ENCODE results near the gene KLHL35. TPM values are rescaled to one million over a fixed set of nuclear protein-coding genes. Genes with fewer than 3 reads are reported as not detected.

KLHL35 gene
- total RNA-seq, 2 donors from 2014 or later: 0.20 to 1.4 TPM

GRCh38 chr11:75374646-75375045 lies 58.4 kb downstream of the KLHL35 start:
- no peak for TF ChIP-seq CTCF (IDR thresholded peaks at IDR 0.05)
- no peak for DNase-seq (ENCODE audit: low spot score)

GRCh38 chr11:75373201-75373600 lies 59.8 kb downstream of the KLHL35 start:
- Histone ChIP-seq H3K4me3 (no peak overlapping the region), H3K27me3 (no peaks in the 10 kb centered on the region), H3K27ac (no peak overlapping the region), H3K36me3 (no peaks in the 10 kb centered on the region), H3K4me1 (no peaks in the 10 kb centered on the region), H3K9me3 (peaks cover 0 to 6% of the 10 kb centered on the region in 2 donors)
- TF ChIP-seq CTCF (IDR thresholded peaks at IDR 0.05): no peak
- no peak for DNase-seq (ENCODE audit: low spot score)

More at GRCh38 chr11:75374646-75375045, 58.4 kb downstream of the KLHL35 start:
- no peaks in the 10 kb centered on the region for H3K4me1 ChIP-seq
- no peak overlapping the region for H3K27ac ChIP-seq
- H3K9me3 ChIP-seq: no peaks in the 10 kb centered on the region
- no peak overlapping the region for H3K4me3 ChIP-seq
- H3K27me3 ChIP-seq: no peaks in the 10 kb centered on the region
- H3K36me3 ChIP-seq: no peaks in the 10 kb centered on the region

Other genes with a start within 250 kb of the KLHL35 start
- gene TPBGL, start 192.4 kb downstream of the KLHL35 start, total RNA-seq: under 1 TPM; 0.12 to 0.15 TPM
- gene ARRB1, start 81.5 kb downstream of the KLHL35 start, total RNA-seq: 10 to 100 TPM; 19.4 to 22.9 TPM
- gene RPS3, start 33.7 kb downstream of the KLHL35 start, total RNA-seq: 100 to 1,000 TPM; 391 to 983 TPM
- 1 to 10 TPM; 3.5 to 6.1 TPM for gene GDPD5, start 92.7 kb upstream of the KLHL35 start, total RNA-seq
- gene SERPINH1, start 129.1 kb upstream of the KLHL35 start, total RNA-seq: 100 to 1,000 TPM; 114 to 195 TPM
- 1 to 10 TPM; 6.3 to 8.1 TPM for gene MAP6, start 235.8 kb upstream of the KLHL35 start, total RNA-seq

Measured in right atrium auricular region (tissue), 2 donors.